CD8-positive, alpha-beta memory T cell (primary cell): ENCODE results near the gene HTR4. TPM values are rescaled to one million over a fixed set of nuclear protein-coding genes. Genes with fewer than 3 reads are reported as not detected.

Experiments used
- CTCF ChIA-PET: fragments of 350-600 bp; sonication (Branson Sonifier 250); formaldehyde crosslinking; loops from one replicate; lab custom pipeline; 2021; ENCODE audit warnings: antibody characterized with exemption; lab: Charles Lee
- POLR2A ChIA-PET: fragments of 350-600 bp; sonication (Branson Sonifier 250); formaldehyde crosslinking; loops from one replicate; lab custom pipeline; 2021; ENCODE audit warnings: antibody characterized with exemption; lab: Charles Lee
- DNase-seq, 5 donors: peaks; one replicate each; pipeline versions ENCODE4 v3.0.0 to v3.0.0-alpha.2; 2020 to 2022; ENCODE audit warnings: mixed read lengths in 1 of 5
- H3K27ac ChIP-seq: one replicate; pipeline ENCODE4 v1.7.0; 2013; ENCODE audit warnings: low read depth, mild to moderate bottlenecking, low read length, moderate library complexity
- H3K27me3 ChIP-seq: 2 replicates; pipeline ENCODE4 v1.7.0; 2013; ENCODE audit warnings: low read length, mild to moderate bottlenecking; ENCODE audit not compliant: insufficient read depth, poor library complexity, severe bottlenecking
- H3K36me3 ChIP-seq: 2 replicates; pipeline ENCODE4 v1.7.0; 2013; ENCODE audit warnings: mild to moderate bottlenecking, low read length, moderate library complexity; ENCODE audit not compliant: insufficient read depth
- H3K4me1 ChIP-seq: 2 replicates; pipeline ENCODE4 v1.7.0; 2013; ENCODE audit warnings: mild to moderate bottlenecking, low read length, moderate library complexity; ENCODE audit not compliant: insufficient read depth
- H3K4me3 ChIP-seq: 2 replicates; pipeline ENCODE4 v1.7.0; 2013; ENCODE audit warnings: mild to moderate bottlenecking, low read length
- H3K9me3 ChIP-seq: 2 replicates; pipeline ENCODE4 v1.7.0; 2013; ENCODE audit warnings: mild to moderate bottlenecking, low read length
- H3K27ac Mint-ChIP-seq, 8 donors: one replicate each; pipeline ENCODE4 v1.8.0; 2020 to 2021; ENCODE audit warnings: mixed read lengths in 8 of 8, mild to moderate bottlenecking in 6 of 8, inconsistent platforms in 3 of 8, moderate library complexity in 3 of 8
- H3K27me3 Mint-ChIP-seq, 2 donors: one replicate each; pipeline ENCODE4 v1.8.0; 2020 to 2021; ENCODE audit warnings: mixed read lengths in 2 of 2, mild to moderate bottlenecking in 1 of 2, moderate library complexity in 1 of 2
- H3K36me3 Mint-ChIP-seq, 3 donors: one replicate each; pipeline ENCODE4 v1.8.0; 2020 to 2021; ENCODE audit warnings: mixed read lengths in 3 of 3, inconsistent platforms in 1 of 3, mild to moderate bottlenecking in 1 of 3
- H3K4me1 Mint-ChIP-seq, 3 donors: one replicate each; pipeline ENCODE4 v1.8.0; 2020 to 2021; ENCODE audit warnings: mixed read lengths in 3 of 3, inconsistent platforms in 1 of 3, mild to moderate bottlenecking in 1 of 3
- H3K4me3 Mint-ChIP-seq, 7 donors: one replicate each; pipeline ENCODE4 v1.8.0; 2020 to 2021; ENCODE audit warnings: mixed read lengths in 7 of 7, mild to moderate bottlenecking in 6 of 7, moderate library complexity in 4 of 7, inconsistent platforms in 2 of 7
- H3K9me3 Mint-ChIP-seq, 5 donors: one replicate each; pipeline ENCODE4 v1.8.0; 2020 to 2022; ENCODE audit warnings: mixed read lengths in 5 of 5, mild to moderate bottlenecking in 3 of 5, moderate library complexity in 2 of 5, inconsistent platforms in 1 of 5
- polyA plus RNA-seq: library from polyadenylated mRNA; unstranded; fragments of 300-500 nt; fragmentation: Illumina TruSeq; gene quantifications from one replicate; pipeline ENCODE4 v1.2.3, GENCODE V29; 2021
- total RNA-seq, 2 experiments: library from RNA; stranded (reverse); gene quantifications; one replicate each; pipeline ENCODE4 v1.2.3, GENCODE V29; 2021

The HTR4 gene
- total and polyA plus RNA-seq, 3 experiments from 2014 or later = not detected

DNA sequence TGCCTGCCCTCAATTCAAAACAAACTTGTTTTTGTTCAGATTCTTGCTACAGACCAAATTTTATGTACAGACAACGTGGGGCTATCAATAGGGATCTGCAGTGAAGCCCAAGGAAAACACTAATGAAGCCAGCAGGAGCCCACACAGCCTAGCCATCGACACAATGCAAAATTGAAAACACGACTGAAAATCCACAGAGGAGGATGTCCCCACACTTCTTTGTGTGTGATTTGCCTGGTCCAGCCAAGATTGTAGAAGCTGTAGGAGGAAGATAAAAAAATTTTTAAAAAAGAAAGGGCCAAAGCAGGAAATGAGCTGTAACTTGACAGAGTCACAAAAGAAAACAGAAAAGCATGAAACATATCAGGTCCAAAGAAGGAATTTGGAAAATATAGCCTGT lies 34.8 kb downstream of the HTR4 start:
- CTCF ChIA-PET = no interaction called here
- Mint-ChIP-seq H3K4me3 (peak overlapping the region in 1 of 7 donors; percentile 16), H3K36me3 (no peaks in the 10 kb centered on the region), H3K27ac (peak overlapping the region in 1 of 8 donors; percentile 32), H3K27me3 (peaks cover 3 to 23% of the 10 kb centered on the region in 2 donors), H3K4me1 (peaks cover 18 to 34% (median 28%) of the 10 kb centered on the region in 3 donors), H3K9me3 (no peaks in the 10 kb centered on the region)
- no peaks in the 10 kb centered on the region for H3K9me3 ChIP-seq
- DNase-seq = no peak
- no peak overlapping the region for H3K4me3 ChIP-seq
- H3K27me3 ChIP-seq = no peaks in the 10 kb centered on the region
- no peaks in the 10 kb centered on the region for H3K36me3 ChIP-seq
- H3K4me1 ChIP-seq = peaks cover 15% of the 10 kb centered on the region
- POLR2A ChIA-PET = no interaction called here
- H3K27ac ChIP-seq = no peak overlapping the region

DNA sequence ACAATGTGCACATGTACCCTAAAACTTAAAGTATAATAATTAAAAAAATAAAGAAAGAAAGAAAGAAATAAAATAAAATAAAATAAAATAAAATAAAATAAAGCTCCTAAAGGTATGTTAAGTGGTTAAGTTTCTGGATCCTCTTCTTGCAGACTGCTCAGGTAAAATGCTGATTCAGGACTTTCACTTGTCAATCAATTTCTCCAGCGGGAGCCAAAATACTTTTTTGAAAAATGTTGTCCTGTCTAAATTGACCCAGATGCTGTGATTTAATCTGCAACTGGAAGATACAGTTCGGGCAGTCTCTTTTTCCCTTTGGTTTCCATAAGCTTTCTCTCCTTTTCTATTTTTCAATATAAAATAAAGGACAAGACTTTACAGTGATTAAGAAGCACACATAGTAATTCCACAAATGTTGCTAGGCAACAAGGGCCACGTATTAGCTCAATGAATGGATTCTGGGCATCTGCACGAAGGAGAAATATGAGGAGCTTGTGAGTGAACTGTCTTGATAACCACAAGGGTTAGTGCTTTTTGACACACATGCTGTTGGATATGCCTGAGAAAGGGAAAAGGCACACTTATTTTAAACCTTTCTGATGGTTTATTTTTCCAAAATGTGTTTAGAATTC lies 38.6 kb downstream of the HTR4 start:
- H3K4me3 Mint-ChIP-seq = no peak overlapping the region
- peaks cover 0 to 11% of the 10 kb centered on the region in 2 donors for H3K27me3 Mint-ChIP-seq
- Histone ChIP-seq H3K4me3 (no peak overlapping the region), H3K27ac (no peak overlapping the region), H3K36me3 (no peaks in the 10 kb centered on the region), H3K4me1 (peaks cover 10% of the 10 kb centered on the region), H3K9me3 (no peaks in the 10 kb centered on the region), H3K27me3 (no peaks in the 10 kb centered on the region)
- DNase-seq = no peak
- POLR2A ChIA-PET = no interaction called here
- H3K4me1 Mint-ChIP-seq = peaks cover 12 to 19% (median 18%) of the 10 kb centered on the region in 3 donors
- no peak overlapping the region for H3K27ac Mint-ChIP-seq
- CTCF ChIA-PET = no interaction called here
- H3K36me3 Mint-ChIP-seq = no peaks in the 10 kb centered on the region
- H3K9me3 Mint-ChIP-seq = no peaks in the 10 kb centered on the region

DNA sequence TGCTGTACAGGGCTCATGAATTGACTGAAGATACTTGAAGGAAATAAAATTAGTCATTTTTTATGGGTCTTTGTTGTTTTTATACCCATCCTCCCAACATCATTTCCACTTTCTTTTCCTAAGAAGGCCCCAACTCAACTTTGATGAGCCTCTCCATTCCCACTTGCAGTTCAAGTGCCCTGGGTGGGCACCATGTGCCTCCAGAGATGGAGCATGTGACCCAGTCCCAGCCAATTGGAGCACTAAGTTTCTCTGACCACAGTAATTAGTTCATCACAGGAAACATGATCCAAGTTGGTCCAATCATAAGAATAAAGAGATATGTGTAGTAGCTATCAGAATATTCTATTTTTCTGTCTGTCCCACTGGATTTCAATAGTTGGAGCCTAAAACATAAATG lies 46.9 kb downstream of the HTR4 start:
- no peak overlapping the region for H3K4me3 Mint-ChIP-seq
- no peaks in the 10 kb centered on the region for H3K36me3 Mint-ChIP-seq
- H3K4me3 ChIP-seq = no peak overlapping the region
- no peaks in the 10 kb centered on the region for H3K4me1 ChIP-seq
- H3K27ac Mint-ChIP-seq = no peak overlapping the region
- H3K9me3 ChIP-seq = no peaks in the 10 kb centered on the region
- ChIA-PET CTCF (no interaction called here), POLR2A (no interaction called here)
- no peak overlapping the region for H3K27ac ChIP-seq
- DNase-seq = no peak
- H3K27me3 ChIP-seq = no peaks in the 10 kb centered on the region
- H3K4me1 Mint-ChIP-seq = no peaks in the 10 kb centered on the region
- H3K9me3 Mint-ChIP-seq = no peaks in the 10 kb centered on the region
- H3K27me3 Mint-ChIP-seq = peaks cover 1 to 16% of the 10 kb centered on the region in 2 donors
- H3K36me3 ChIP-seq = no peaks in the 10 kb centered on the region

DNA sequence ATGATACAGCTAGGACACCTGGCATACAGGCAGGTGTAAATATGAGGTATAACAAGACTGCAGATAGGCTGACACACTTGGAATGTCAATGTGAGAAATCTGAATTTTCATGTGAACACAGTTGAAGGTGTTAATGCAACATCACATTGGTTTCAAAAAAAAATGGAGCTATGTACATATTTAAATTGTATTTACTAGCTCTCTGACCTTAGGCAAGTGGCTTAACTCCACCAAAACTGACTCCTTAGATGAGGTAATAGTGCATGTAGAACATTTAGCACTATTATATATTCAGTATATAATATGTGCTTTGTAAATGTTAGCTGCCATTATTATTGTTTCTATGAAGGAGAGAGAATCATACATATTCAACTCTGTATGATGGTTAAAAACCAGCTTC lies 48.0 kb downstream of the HTR4 start:
- Histone ChIP-seq H3K4me1 (no peaks in the 10 kb centered on the region), H3K27me3 (no peaks in the 10 kb centered on the region), H3K4me3 (no peak overlapping the region), H3K9me3 (no peaks in the 10 kb centered on the region), H3K27ac (no peak overlapping the region), H3K36me3 (no peaks in the 10 kb centered on the region)
- Mint-ChIP-seq H3K4me3 (no peak overlapping the region), H3K36me3 (no peaks in the 10 kb centered on the region), H3K27ac (no peak overlapping the region), H3K4me1 (no peaks in the 10 kb centered on the region), H3K9me3 (no peaks in the 10 kb centered on the region), H3K27me3 (peaks cover 1 to 16% of the 10 kb centered on the region in 2 donors)
- POLR2A ChIA-PET = no interaction called here
- no peak for DNase-seq
- CTCF ChIA-PET = no interaction called here

DNA sequence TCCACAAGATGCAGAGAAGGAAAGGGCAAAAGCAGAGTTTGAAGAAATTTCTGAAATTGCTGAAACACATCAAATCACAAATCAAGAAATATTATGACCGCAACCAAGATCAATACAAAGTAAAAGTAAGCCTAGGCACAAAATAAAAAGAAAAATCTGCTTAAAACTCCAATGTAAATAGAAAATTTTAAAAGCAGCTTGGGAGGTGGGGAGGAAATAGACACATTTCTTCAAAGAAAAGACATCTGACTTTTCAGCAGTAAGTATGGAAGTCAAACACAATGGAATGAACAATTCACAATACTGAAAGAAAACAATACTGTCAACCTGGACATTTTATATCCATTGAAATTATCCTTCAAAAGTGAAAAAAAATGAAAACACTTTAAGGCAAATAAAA lies 55.1 kb downstream of the HTR4 start:
- H3K27ac ChIP-seq = no peak overlapping the region
- Mint-ChIP-seq H3K27me3 (peaks cover 9 to 24% of the 10 kb centered on the region in 2 donors), H3K4me3 (no peak overlapping the region), H3K36me3 (peaks cover 0 to 7% (median 0%) of the 10 kb centered on the region in 3 donors), H3K27ac (no peak overlapping the region), H3K9me3 (peaks cover 5 to 9% (median 6%) of the 10 kb centered on the region in 5 donors), H3K4me1 (no peaks in the 10 kb centered on the region)
- no peaks in the 10 kb centered on the region for H3K4me1 ChIP-seq
- H3K4me3 ChIP-seq = no peak overlapping the region
- H3K27me3 ChIP-seq = no peaks in the 10 kb centered on the region
- ChIA-PET POLR2A (no interaction called here), CTCF (no interaction called here)
- no peak for DNase-seq
- H3K36me3 ChIP-seq = no peaks in the 10 kb centered on the region
- H3K9me3 ChIP-seq = no peaks in the 10 kb centered on the region

DNA sequence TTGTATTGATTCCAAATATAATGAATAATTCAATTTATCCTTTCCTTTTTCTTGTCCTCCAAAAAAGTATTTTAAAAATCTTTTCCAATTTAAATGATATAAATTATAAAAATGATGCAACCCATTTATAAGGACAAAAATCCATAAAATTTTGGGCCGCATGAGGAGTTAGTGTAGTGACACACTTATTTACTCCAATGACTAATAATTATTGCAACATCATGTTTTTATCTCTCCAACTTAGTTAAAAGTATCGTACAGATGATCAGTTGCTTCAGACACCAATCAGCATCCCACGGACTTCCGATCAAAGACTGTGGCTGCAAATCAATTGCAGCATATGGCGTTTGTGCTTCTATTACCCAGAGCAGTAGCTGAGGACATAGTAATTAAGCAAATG lies 58.6 kb downstream of the HTR4 start:
- Mint-ChIP-seq H3K9me3 (peaks cover 5 to 9% (median 6%) of the 10 kb centered on the region in 5 donors), H3K27me3 (peaks cover 12 to 39% of the 10 kb centered on the region in 2 donors), H3K4me1 (no peaks in the 10 kb centered on the region), H3K4me3 (no peak overlapping the region), H3K27ac (no peak overlapping the region), H3K36me3 (peaks cover 0 to 7% (median 0%) of the 10 kb centered on the region in 3 donors)
- Histone ChIP-seq H3K27me3 (no peaks in the 10 kb centered on the region), H3K36me3 (no peaks in the 10 kb centered on the region), H3K4me3 (no peak overlapping the region), H3K9me3 (no peaks in the 10 kb centered on the region), H3K27ac (no peak overlapping the region), H3K4me1 (no peaks in the 10 kb centered on the region)
- DNase-seq = no peak
- ChIA-PET POLR2A (no interaction called here), CTCF (no interaction called here)

DNA sequence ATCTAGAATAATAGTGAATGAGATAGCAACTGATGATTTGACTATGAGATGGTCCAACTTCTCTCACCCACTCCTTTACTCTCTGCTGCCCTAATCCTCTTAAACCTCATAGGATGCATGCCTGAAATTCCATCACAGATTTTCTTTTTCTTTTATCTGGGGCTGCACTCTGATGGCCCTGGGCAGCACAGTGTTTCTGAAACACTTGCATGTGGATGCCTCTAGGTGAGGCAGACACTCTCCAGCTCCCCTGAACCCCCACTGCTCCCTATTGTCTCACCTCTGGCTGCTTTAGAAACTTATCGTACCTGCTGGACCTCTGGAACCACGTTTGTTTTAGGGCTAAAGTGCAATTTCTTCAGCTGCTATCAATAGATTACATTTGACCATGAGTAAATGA lies 67.5 kb downstream of the HTR4 start:
- H3K9me3 Mint-ChIP-seq = no peaks in the 10 kb centered on the region
- Histone ChIP-seq H3K4me3 (no peak overlapping the region), H3K27me3 (no peaks in the 10 kb centered on the region), H3K36me3 (no peaks in the 10 kb centered on the region), H3K27ac (no peak overlapping the region), H3K9me3 (no peaks in the 10 kb centered on the region), H3K4me1 (no peaks in the 10 kb centered on the region)
- no peak overlapping the region for H3K4me3 Mint-ChIP-seq
- no peak overlapping the region for H3K27ac Mint-ChIP-seq
- H3K27me3 Mint-ChIP-seq = peaks cover 4 to 5% of the 10 kb centered on the region in 2 donors
- H3K4me1 Mint-ChIP-seq = no peaks in the 10 kb centered on the region
- ChIA-PET CTCF (no interaction called here), POLR2A (no interaction called here)
- DNase-seq = no peak
- no peaks in the 10 kb centered on the region for H3K36me3 Mint-ChIP-seq

GRCh38 chr5:148585988-148586387 lies 68.3 kb downstream of the HTR4 start:
- CTCF ChIA-PET = no interaction called here
- no peaks in the 10 kb centered on the region for H3K4me1 ChIP-seq
- no peaks in the 10 kb centered on the region for H3K36me3 Mint-ChIP-seq
- no peaks in the 10 kb centered on the region for H3K9me3 Mint-ChIP-seq
- H3K4me3 Mint-ChIP-seq = no peak overlapping the region
- no peak overlapping the region for H3K4me3 ChIP-seq
- H3K9me3 ChIP-seq = no peaks in the 10 kb centered on the region
- POLR2A ChIA-PET = no interaction called here
- H3K27me3 Mint-ChIP-seq = peaks cover 0 to 5% of the 10 kb centered on the region in 2 donors
- H3K27me3 ChIP-seq = no peaks in the 10 kb centered on the region
- no peaks in the 10 kb centered on the region for H3K36me3 ChIP-seq
- DNase-seq = no peak
- H3K4me1 Mint-ChIP-seq = no peaks in the 10 kb centered on the region
- H3K27ac ChIP-seq = no peak overlapping the region
- no peak overlapping the region for H3K27ac Mint-ChIP-seq
